H1 (cell line): ENCODE results near the gene U2SURP. TPM values are rescaled to one million over a fixed set of nuclear protein-coding genes. Genes with fewer than 3 reads are reported as not detected.

ENCODE experiments used
- CTCF ChIA-PET: fragments of 300-600 bp; sonication (Branson Sonifier 250); formaldehyde crosslinking; loops from one replicate; lab custom pipeline; 2021; ENCODE audit not compliant: partially characterized antibody; lab: Charles Lee
- POLR2A ChIA-PET: fragments of 300-600 bp; sonication (Branson Sonifier 250); formaldehyde crosslinking; loops from one replicate; lab custom pipeline; 2021; ENCODE audit warnings: inconsistent platforms; ENCODE audit not compliant: partially characterized antibody; lab: Charles Lee
- DNase-seq, 2 experiments: peaks; one replicate each; pipeline versions ENCODE4 v3.0.0 to v3.0.0-alpha.2; 2010 to 2022; ENCODE audit warnings: low spot score in 2 of 2, low read depth in 1 of 2, mixed read lengths in 1 of 2
- FAIRE-seq: peaks from 2 replicates; lab custom pipeline; 2011; peaks lifted over from hg19 to GRCh38; lab: Jason Lieb, UNC
- H2AFZ ChIP-seq: 2 replicates; pipeline ENCODE4 v1.8.1; 2012; ENCODE audit warnings: low read length, inconsistent platforms
- H2AK5ac ChIP-seq: 2 replicates; pipeline ENCODE4 v1.6.1; 2013; ENCODE audit warnings: low read depth, low read length
- H2BK120ac ChIP-seq: replicated peaks from 2 replicates; pipeline ENCODE3; 2013; ENCODE audit warnings: low read depth, low read length, inconsistent platforms
- H2BK12ac ChIP-seq: 2 replicates; pipeline ENCODE4 v1.6.1; 2013; ENCODE audit warnings: low read depth, low read length
- H2BK15ac ChIP-seq: 2 replicates; pipeline ENCODE4 v1.6.1; 2013; ENCODE audit warnings: low read length
- H2BK20ac ChIP-seq: 2 replicates; pipeline ENCODE4 v1.6.1; 2013; ENCODE audit warnings: low read length
- H2BK5ac ChIP-seq: 2 replicates; pipeline ENCODE4 v1.6.1; 2013; ENCODE audit warnings: low read depth, low read length
- H3K14ac ChIP-seq: 2 replicates; pipeline ENCODE4 v1.6.1; 2013; ENCODE audit warnings: inconsistent platforms; ENCODE audit not compliant: insufficient read length
- H3K18ac ChIP-seq: 2 replicates; pipeline ENCODE4 v1.6.1; 2013; ENCODE audit warnings: low read length; ENCODE audit errors: extremely low read depth
- H3K23ac ChIP-seq: 2 replicates; pipeline ENCODE4 v1.6.1; 2013; ENCODE audit warnings: inconsistent platforms; ENCODE audit not compliant: insufficient read length
- H3K23me2 ChIP-seq: 2 replicates; pipeline ENCODE4 v1.6.1; 2013; ENCODE audit warnings: low read depth, low read length
- H3K27ac ChIP-seq: 2 replicates; pipeline ENCODE4 v1.6.1; 2011; ENCODE audit warnings: low read depth, low read length, inconsistent platforms
- H3K27me3 ChIP-seq, 4 experiments: replicated peaks in 1 of 4; 1 replicate in 1 of 4; 2 replicates in 3 of 4; pipeline versions ENCODE4 v1.6.1 to v1.8.1; 2011 to 2013; ENCODE audit warnings: low read length in 3 of 4, mild to moderate bottlenecking in 3 of 4, inconsistent platforms in 2 of 4, mixed read lengths in 2 of 4, moderate library complexity in 1 of 4; ENCODE audit not compliant: control insufficient read depth in 3 of 4, insufficient read depth in 3 of 4; ENCODE audit errors: extremely low read depth in 1 of 4
- H3K36me3 ChIP-seq, 4 experiments: 2 replicates each; pipeline versions ENCODE4 v1.6.1 to v1.8.1; 2011 to 2013; ENCODE audit warnings: mild to moderate bottlenecking in 4 of 4, low read length in 3 of 4, moderate library complexity in 2 of 4, control low read depth in 1 of 4, inconsistent platforms in 1 of 4; ENCODE audit not compliant: insufficient read depth in 4 of 4, control insufficient read depth in 2 of 4
- H3K4ac ChIP-seq: replicated peaks from 2 replicates; pipeline ENCODE3; 2013; ENCODE audit warnings: low read length, low read depth, mixed read lengths, inconsistent platforms; ENCODE audit not compliant: insufficient read length
- H3K4me1 ChIP-seq, 4 experiments: replicated peaks in 1 of 4; 1 replicate in 1 of 4; 2 replicates in 3 of 4; pipeline versions ENCODE4 v1.6.1 to v1.8.1; 2011 to 2013; ENCODE audit warnings: low read length in 3 of 4, inconsistent platforms in 2 of 4, mixed read lengths in 1 of 4; ENCODE audit not compliant: insufficient read depth in 4 of 4, control insufficient read depth in 3 of 4
- H3K4me2 ChIP-seq, 2 experiments: 2 replicates each; pipeline versions ENCODE4 v1.6.1 to v1.8.1; 2011 to 2013; ENCODE audit warnings: low read depth in 2 of 2, low read length in 2 of 2, control low read depth in 1 of 2, inconsistent platforms in 1 of 2, mild to moderate bottlenecking in 1 of 2; ENCODE audit not compliant: insufficient read depth in 1 of 2
- H3K4me3 ChIP-seq, 4 experiments: fragments of 200-600, 300-600 bp in 1 of 4; sonication (generic), shearing (Covaris generic), sonication (Bioruptor Twin) in 1 of 4; 2 replicates each; pipeline versions ENCODE4 v1.5.1 to v1.8.1; 2011 to 2016; ENCODE audit warnings: low read length in 4 of 4, low read depth in 3 of 4, control low read depth in 2 of 4, inconsistent platforms in 2 of 4, mild to moderate bottlenecking in 2 of 4, mixed read lengths in 1 of 4, moderate library complexity in 1 of 4; ENCODE audit not compliant: insufficient read depth in 2 of 4; ENCODE audit errors: extremely low read depth in 1 of 4
- H3K56ac ChIP-seq: replicated peaks from 2 replicates; pipeline ENCODE3; 2013; ENCODE audit warnings: low read depth, mild to moderate bottlenecking, mixed read lengths, low read length, inconsistent platforms; ENCODE audit not compliant: insufficient read length
- H3K79me1 ChIP-seq: 2 replicates; pipeline ENCODE4 v1.6.1; 2013; ENCODE audit warnings: low read depth, low read length, control low read depth
- H3K79me2 ChIP-seq, 2 experiments: 2 replicates each; pipeline versions ENCODE4 v1.6.1 to v1.8.1; 2012 to 2013; ENCODE audit warnings: low read length in 2 of 2, mild to moderate bottlenecking in 2 of 2, inconsistent platforms in 1 of 2; ENCODE audit not compliant: insufficient read depth in 2 of 2, control insufficient read depth in 1 of 2
- H3K9ac ChIP-seq, 4 experiments: replicated peaks in 1 of 4; 1 replicate in 1 of 4; 2 replicates in 3 of 4; pipeline versions ENCODE4 v1.6.1 to v1.8.1; 2011 to 2013; ENCODE audit warnings: low read depth in 3 of 4, low read length in 3 of 4, control low read depth in 2 of 4, mild to moderate bottlenecking in 2 of 4, moderate library complexity in 2 of 4, inconsistent platforms in 1 of 4; ENCODE audit errors: extremely low read depth in 1 of 4
- H3K9me3 ChIP-seq, 2 experiments: 2 replicates each; pipeline versions ENCODE4 v1.6.1 to v1.8.1; 2012 to 2013; ENCODE audit warnings: mild to moderate bottlenecking in 2 of 2, moderate library complexity in 2 of 2, control low read depth in 1 of 2, inconsistent platforms in 1 of 2, low read depth in 1 of 2, low read length in 1 of 2, mixed read lengths in 1 of 2; ENCODE audit not compliant: insufficient read depth in 2 of 2
- H4K20me1 ChIP-seq, 2 experiments: replicated peaks in 1 of 2; 2 replicates each; pipeline versions ENCODE3 to v1.8.1; 2011 to 2013; ENCODE audit warnings: inconsistent platforms in 2 of 2, low read length in 2 of 2, mild to moderate bottlenecking in 1 of 2; ENCODE audit not compliant: insufficient read depth in 2 of 2, control insufficient read depth in 1 of 2
- H4K5ac ChIP-seq: 2 replicates; pipeline ENCODE4 v1.6.1; 2013; ENCODE audit warnings: low read length, low read depth, mixed read lengths, inconsistent platforms; ENCODE audit not compliant: insufficient read length
- H4K8ac ChIP-seq: 2 replicates; pipeline ENCODE4 v1.8.0; 2013; ENCODE audit warnings: mild to moderate bottlenecking, moderate library complexity, low read length, inconsistent platforms; ENCODE audit not compliant: insufficient read depth; ENCODE audit errors: extremely low read depth
- H4K91ac ChIP-seq: replicated peaks from 2 replicates; pipeline ENCODE3; 2013; ENCODE audit warnings: low read length, mixed read lengths, inconsistent platforms; ENCODE audit not compliant: insufficient read length
- ASH2L ChIP-seq: fragments of 200-600, 300-600 bp; sonication (generic); IDR thresholded peaks from one replicate; pipeline ENCODE4 v1.7.1; 2017; ENCODE audit warnings: low read length
- CEBPB ChIP-seq: IDR thresholded peaks from 2 replicates; pipeline ENCODE4 v1.6.1; 2012; ENCODE audit warnings: low read depth, low read length
- CHD1 ChIP-seq: IDR thresholded peaks from 2 replicates; pipeline ENCODE4 v1.6.1; 2012; ENCODE audit warnings: low read depth, low read length, improper control_type of control experiment
- CREB1 ChIP-seq: IDR thresholded peaks from 2 replicates; pipeline ENCODE4 v1.6.1; 2012; ENCODE audit warnings: inconsistent platforms
- HDAC2 ChIP-seq, 2 experiments: fragments of 300-600 bp in 1 of 2; sonication (generic) in 1 of 2; IDR thresholded peaks; 2 replicates each; pipeline ENCODE4 v1.6.1; 2011 to 2012; ENCODE audit warnings: low read depth in 2 of 2, low read length in 2 of 2, mild to moderate bottlenecking in 2 of 2, moderate library complexity in 2 of 2, borderline replicate concordance in 1 of 2, inconsistent platforms in 1 of 2
- MAFK ChIP-seq: IDR thresholded peaks from 2 replicates; pipeline ENCODE4 v1.6.1; 2012; ENCODE audit warnings: low read depth, mild to moderate bottlenecking, improper control_type of control experiment, low read length
- PHF8 ChIP-seq: fragments of 200-600 bp; sonication (generic); conservative IDR thresholded peaks from 2 replicates; pipeline ENCODE4 v1.7.1; 2012; ENCODE audit warnings: low read depth, mild to moderate bottlenecking, inconsistent platforms, low read length, moderate library complexity
- RBBP5 ChIP-seq: IDR thresholded peaks from 2 replicates; pipeline ENCODE4 v1.7.1; 2012; ENCODE audit warnings: low read depth, mild to moderate bottlenecking, inconsistent platforms, low read length, moderate library complexity, borderline replicate concordance
- SUZ12 ChIP-seq: fragments of 200-600 bp; sonication (generic); IDR thresholded peaks from 2 replicates; pipeline ENCODE4 v1.6.1; 2012; ENCODE audit warnings: mild to moderate bottlenecking, inconsistent platforms, low read length, moderate library complexity, mixed read lengths
- TAF7 ChIP-seq: optimal IDR thresholded peaks from 2 replicates; pipeline ENCODE3; 2011; ENCODE audit warnings: low read depth, mild to moderate bottlenecking, inconsistent platforms, low read length, moderate library complexity, borderline replicate concordance
- TBP ChIP-seq: IDR thresholded peaks from 2 replicates; pipeline ENCODE4 v1.6.1; 2011; ENCODE audit warnings: low read depth, low read length, improper control_type of control experiment
- WGBS, 2 experiments: shearing (Covaris generic) in 1 of 2; methylation state at CpG; one replicate each; pipeline versions ENCODE4 v1.1.6 to v1.1.7; 2013 to 2015; ENCODE audit warnings: low lambda C conversion rate in 2 of 2, mixed read lengths in 2 of 2, inconsistent platforms in 1 of 2, low coverage in 1 of 2, missing lambda C conversion rate in 1 of 2; ENCODE audit not compliant: insufficient replicate concordance in 2 of 2, insufficient coverage in 1 of 2, insufficient read length in 1 of 2; ENCODE audit errors: extremely low coverage in 1 of 2, missing lambda C conversion rate in 1 of 2; 5-methylcytosine and 5-hydroxymethylcytosine counted together
- polyA plus RNA-seq, 7 experiments: library from polyadenylated mRNA; depleted of rRNA in 3 of 7; stranded (reverse) in 5 of 7; unstranded in 2 of 7; fragments of >200 nt in 5 of 7; fragments of 200-250 nt in 2 of 7; gene quantifications; 1 replicate in 5 of 7; 2 replicates in 1 of 7; 4 replicates in 1 of 7; pipeline versions ENCODE4 v1.2.1 to v1.2.3, GENCODE V29; 2011 to 2013; ENCODE audit warnings: missing spikeins in 2 of 7, mixed read lengths in 2 of 7
- total RNA-seq: library from RNA; stranded (reverse); fragmentation: NEBNext Ultra II Directional; extraction: Animal tissue kit (Norgen Biotek cat#: 25700); gene quantifications from 2 replicates; pipeline ENCODE4 v1.2.1, GENCODE V29; 2021

Gene U2SURP
- total and polyA plus RNA-seq, 2 of the 8 experiments (the other 6 are each of a cell fraction or from before 2014, with no cell fraction given), result 22.2 to 167 TPM

- Histone ChIP-seq H3K27ac (no peak within 1 kb of the TSS), H3K4me3 (peak within 1 kb of the TSS; percentile 75 to 92 (median 84)), H2BK5ac (peak within 1 kb of the TSS; percentile 54; the same call in 1 of the 2 replicates), H2BK120ac (peak within 1 kb of the TSS; percentile 5), H2AK5ac (no peak within 1 kb of the TSS), H3K4me1 (peaks cover 0 to 10% (median 6%) of the 10 kb centered on the region in 4 experiments; a peak in 5 of 7 replicates), H3K4me2 (peak within 1 kb of the TSS; percentile 89 to 95), H3K23ac (no peak within 1 kb of the TSS), H3K9me3 (peaks cover 0 to 7% of the 10 kb centered on the region in 2 experiments; a peak in 1 of 4 replicates), H3K56ac (peak within 1 kb of the TSS; percentile 92), H4K5ac (peak within 1 kb of the TSS; percentile 60), H2BK20ac (peak within 1 kb of the TSS; percentile 81; the same call in 1 of the 2 replicates), H4K8ac (peak within 1 kb of the TSS; percentile 63), H3K9ac (peak within 1 kb of the TSS; percentile 66 to 76 (median 73); a peak in 6 of 7 replicates), H4K20me1 (no peaks in the 10 kb centered on the region), H3K79me1 (no peaks in the 10 kb centered on the region), H3K18ac (peak within 1 kb of the TSS; percentile 93), H3K27me3 (peaks cover 5 to 29% (median 23%) of the 10 kb centered on the region in 4 experiments), H3K23me2 (peaks cover 10% of the 10 kb centered on the region), H3K79me2 (no peaks in the 10 kb centered on the region), H2BK12ac (peak within 1 kb of the TSS; percentile 97), H3K36me3 (no peaks in the 10 kb centered on the region), H3K4ac (peak within 1 kb of the TSS; percentile 17), H2AFZ (peak within 1 kb of the TSS; percentile 96), H4K91ac (peak within 1 kb of the TSS; percentile 96), H2BK15ac (peak within 1 kb of the TSS; percentile 97; the same call in 1 of the 2 replicates), H3K14ac (no peak within 1 kb of the TSS)
- WGBS, 2 experiments, result 2% methylated on average over 90 of the region's 117 CpGs; no CpG with 5 or more reads in 1 of the 2 experiments
- CTCF ChIA-PET, result interaction anchor here (0.6 to 2.9 kb wide), 12 partner anchors 11 to 134 kb away, joined by 3 to 12 read pairs (median 3); no protein-coding TSS in a partner anchor
- FAIRE-seq, result no peak
- DNase-seq, result peak in 1 of 2 experiments; percentile 83
- POLR2A ChIA-PET, result interaction anchor here (0.6 to 4.2 kb wide), 9 partner anchors 9 to 1110 kb away, joined by 3 to 25 read pairs (median 5); partner anchors contain the start of genes PCOLCE2 and U2SURP
- TF ChIP-seq CREB1, result peak; percentile 91
- TF ChIP-seq TBP, result 0 out of 2 replicates have a peak, but pooled peaks have one; percentile 21
- no peak for TF ChIP-seq MAFK
- TF ChIP-seq ASH2L, result peak; percentile 44
- no peak for TF ChIP-seq SUZ12
- peak; percentile 85 for TF ChIP-seq RBBP5
- TF ChIP-seq PHF8, result peak; percentile 58
- peak; percentile 22 for TF ChIP-seq TAF7
- no peak for TF ChIP-seq CHD1
- no peak for TF ChIP-seq HDAC2 (IDR thresholded peaks at IDR 0.05; ENCODE audit: borderline replicate concordance in 1 of 2, low read depth in 2 of 2, low read length in 2 of 2)
- no peak for TF ChIP-seq CEBPB
Observed at GRCh38 chr3:142963516-142964448, 37.6 kb upstream of the U2SURP start, which contains the start of gene PAQR9. Gene PAQR9, minus strand, starts transcription at chr3:142963674. Its CDS starts 338 bp downstream, at chr3:142963336.
